Astrocyte (in vitro differentiated cells and primary cell): Measurements from ENCODE around the gene EYA2. TPM values are rescaled to one million over a fixed set of nuclear protein-coding genes. Genes with fewer than 3 reads are reported as not detected.

Experiments
- DNase-seq: peaks from one replicate; pipeline ENCODE4 v3.0.0-alpha.2; 2010; ENCODE audit warnings: low read depth
- FAIRE-seq: peaks from 2 replicates; lab custom pipeline; 2011; peaks lifted over from hg19 to GRCh38; lab: Jason Lieb, UNC
- H2AFZ ChIP-seq: 2 replicates; pipeline ENCODE4 v1.6.0; 2012; ENCODE audit warnings: low read depth, low read length, inconsistent platforms
- H3K27ac ChIP-seq: 2 replicates; pipeline ENCODE4 v1.5.1; 2011; ENCODE audit warnings: low read depth, low read length, inconsistent platforms
- H3K27me3 ChIP-seq: 2 replicates; pipeline ENCODE4 v1.6.0; 2011; ENCODE audit warnings: low read length, inconsistent platforms; ENCODE audit not compliant: insufficient read depth
- H3K36me3 ChIP-seq: 2 replicates; pipeline ENCODE4 v1.5.1; 2011; ENCODE audit warnings: low read length, inconsistent platforms; ENCODE audit not compliant: insufficient read depth
- H3K4me1 ChIP-seq: 2 replicates; pipeline ENCODE4 v1.5.1; 2011; ENCODE audit warnings: low read length, inconsistent platforms; ENCODE audit not compliant: insufficient read depth
- H3K4me2 ChIP-seq: 2 replicates; pipeline ENCODE4 v1.6.0; 2012; ENCODE audit warnings: low read length, inconsistent platforms
- H3K4me3 ChIP-seq: 2 replicates; pipeline ENCODE4 v1.5.1; 2011; ENCODE audit warnings: low read depth, mild to moderate bottlenecking, low read length, inconsistent platforms; ENCODE audit not compliant: insufficient read depth
- H3K79me2 ChIP-seq: 2 replicates; pipeline ENCODE4 v1.6.0; 2012; ENCODE audit warnings: mild to moderate bottlenecking, low read length, inconsistent platforms; ENCODE audit not compliant: insufficient read depth
- H3K9ac ChIP-seq: 2 replicates; pipeline ENCODE4 v1.6.0; 2012; ENCODE audit warnings: mild to moderate bottlenecking, low read length, inconsistent platforms
- H3K9me3 ChIP-seq: 2 replicates; pipeline ENCODE4 v1.5.1; 2012; ENCODE audit warnings: low read depth, mild to moderate bottlenecking, low read length, inconsistent platforms; ENCODE audit not compliant: insufficient read depth
- H4K20me1 ChIP-seq: 2 replicates; pipeline ENCODE4 v1.6.0; 2012; ENCODE audit warnings: low read length, inconsistent platforms; ENCODE audit not compliant: insufficient read depth
- H3K27ac Mint-ChIP-seq: one replicate; pipeline ENCODE4 v1.8.0; 2021; ENCODE audit warnings: mild to moderate bottlenecking, mixed read lengths; ENCODE audit not compliant: unreplicated experiment
- H3K27me3 Mint-ChIP-seq: one replicate; pipeline ENCODE4 v1.8.0; 2021; ENCODE audit warnings: low read depth, mixed read lengths; ENCODE audit not compliant: unreplicated experiment
- H3K36me3 Mint-ChIP-seq: one replicate; pipeline ENCODE4 v1.8.0; 2021; ENCODE audit warnings: low read depth, mixed read lengths; ENCODE audit not compliant: unreplicated experiment
- H3K4me1 Mint-ChIP-seq: one replicate; pipeline ENCODE4 v1.8.0; 2021; ENCODE audit warnings: low read depth, mixed read lengths; ENCODE audit not compliant: unreplicated experiment
- H3K4me3 Mint-ChIP-seq: one replicate; pipeline ENCODE4 v1.8.0; 2021; ENCODE audit warnings: mild to moderate bottlenecking, moderate library complexity, mixed read lengths; ENCODE audit not compliant: unreplicated experiment
- H3K9me3 Mint-ChIP-seq: one replicate; pipeline ENCODE4 v1.8.0; 2021; ENCODE audit warnings: mild to moderate bottlenecking, mixed read lengths; ENCODE audit not compliant: unreplicated experiment
- CTCF ChIP-seq: IDR thresholded peaks from 2 replicates; pipeline ENCODE4 v1.5.1; 2011; ENCODE audit warnings: low read depth, mild to moderate bottlenecking, inconsistent platforms, low read length, moderate library complexity; ENCODE audit not compliant: insufficient read depth
- EZH2 ChIP-seq: IDR thresholded peaks from 2 replicates; pipeline ENCODE4 v1.6.1; 2012; ENCODE audit warnings: mild to moderate bottlenecking, low read length, inconsistent platforms; ENCODE audit not compliant: insufficient read depth
- total RNA-seq: library from RNA; stranded (reverse); gene quantifications from 2 replicates; pipeline ENCODE4 v1.2.1, GENCODE V29; 2021

The EYA2 gene
- total RNA-seq, 1 donor from 2014 or later = 1.5 TPM

- Mint-ChIP-seq H3K27me3 (peaks cover 26% of the 10 kb centered on the region), H3K9me3 (peaks cover 3% of the 10 kb centered on the region), H3K27ac (no peak overlapping the region), H3K4me1 (peaks cover 1% of the 10 kb centered on the region), H3K36me3 (peaks cover 3% of the 10 kb centered on the region), H3K4me3 (no peak overlapping the region)
- no peak overlapping the region for H3K4me2 ChIP-seq
- H4K20me1 ChIP-seq = no peaks in the 10 kb centered on the region
- peaks cover 8% of the 10 kb centered on the region for H3K27me3 ChIP-seq
- H3K27ac ChIP-seq = no peak overlapping the region
- H2AFZ ChIP-seq = no peak overlapping the region
- no peak for FAIRE-seq
- no peaks in the 10 kb centered on the region for H3K79me2 ChIP-seq
- no peaks in the 10 kb centered on the region for H3K36me3 ChIP-seq
- H3K4me1 ChIP-seq = no peaks in the 10 kb centered on the region
- TF ChIP-seq EZH2 (no peak), CTCF (no peak)
- H3K4me3 ChIP-seq = no peak overlapping the region
- no peak for DNase-seq
- H3K9me3 ChIP-seq = no peaks in the 10 kb centered on the region
- no peak overlapping the region for H3K9ac ChIP-seq
These were observed 269.5 kb downstream of the EYA2 start for GRCh38 chr20:47164140-47164539.

- Histone ChIP-seq H3K27me3 (peaks cover 8% of the 10 kb centered on the region), H3K27ac (no peak overlapping the region), H3K4me3 (no peak overlapping the region), H3K36me3 (no peaks in the 10 kb centered on the region), H3K4me2 (no peak overlapping the region), H4K20me1 (no peaks in the 10 kb centered on the region), H3K9me3 (no peaks in the 10 kb centered on the region), H2AFZ (no peak overlapping the region), H3K4me1 (no peaks in the 10 kb centered on the region), H3K9ac (no peak overlapping the region), H3K79me2 (no peaks in the 10 kb centered on the region)
- Mint-ChIP-seq H3K27me3 (peaks cover 29% of the 10 kb centered on the region), H3K27ac (no peak overlapping the region), H3K36me3 (peaks cover 3% of the 10 kb centered on the region), H3K4me1 (no peaks in the 10 kb centered on the region), H3K4me3 (no peak overlapping the region), H3K9me3 (peaks cover 3% of the 10 kb centered on the region)
- DNase-seq = no peak
- TF ChIP-seq CTCF (no peak), EZH2 (no peak)
- FAIRE-seq = no peak
These were observed 270.8 kb downstream of the EYA2 start for GRCh38 chr20:47165376-47165865.

- Mint-ChIP-seq H3K27me3 (peaks cover 34% of the 10 kb centered on the region), H3K4me1 (no peaks in the 10 kb centered on the region), H3K4me3 (no peak overlapping the region), H3K9me3 (peaks cover 3% of the 10 kb centered on the region), H3K27ac (no peak overlapping the region), H3K36me3 (peaks cover 3% of the 10 kb centered on the region)
- H3K27me3 ChIP-seq = peaks cover 16% of the 10 kb centered on the region
- no peaks in the 10 kb centered on the region for H3K79me2 ChIP-seq
- no peaks in the 10 kb centered on the region for H3K9me3 ChIP-seq
- DNase-seq = no peak
- no peaks in the 10 kb centered on the region for H3K36me3 ChIP-seq
- H3K4me2 ChIP-seq = no peak overlapping the region
- H4K20me1 ChIP-seq = no peaks in the 10 kb centered on the region
- FAIRE-seq = no peak
- H2AFZ ChIP-seq = no peak overlapping the region
- TF ChIP-seq CTCF = no peak
- no peak for TF ChIP-seq EZH2
- peaks cover 2% of the 10 kb centered on the region for H3K4me1 ChIP-seq
- no peak overlapping the region for H3K27ac ChIP-seq
- no peak overlapping the region for H3K4me3 ChIP-seq
- no peak overlapping the region for H3K9ac ChIP-seq
These were observed 273.2 kb downstream of the EYA2 start for GRCh38 chr20:47167846-47168245.
